DND-41 (cell line): ENCODE results near the gene C6orf15.

Source experiments
- ATAC-seq: fragments of 200-7000 bp; cut with Tn5 transposase; 3 replicates; pipeline ENCODE4 v1.9.1; 2021; ENCODE audit warnings: low read depth; ENCODE audit not compliant: insufficient read depth
- DNase-seq: peaks from one replicate; pipeline ENCODE4 v3.0.0-alpha.2; 2020
- H2AFZ ChIP-seq: 2 replicates; pipeline ENCODE4 v1.6.0; 2012; ENCODE audit warnings: low read depth, low read length
- H3K27ac ChIP-seq: 2 replicates; pipeline ENCODE4 v1.5.1; 2012; ENCODE audit warnings: low read length, inconsistent platforms
- H3K27me3 ChIP-seq: fragments of 200-600 bp; sonication (generic); 2 replicates; pipeline ENCODE4 v1.6.0; 2012; ENCODE audit warnings: low read length, mild to moderate bottlenecking, inconsistent platforms; ENCODE audit not compliant: insufficient read depth, poor library complexity
- H3K36me3 ChIP-seq: 2 replicates; pipeline ENCODE4 v1.5.1; 2012; ENCODE audit warnings: low read length, inconsistent platforms; ENCODE audit not compliant: insufficient read depth
- H3K4me1 ChIP-seq: 2 replicates; pipeline ENCODE4 v1.5.1; 2012; ENCODE audit warnings: mild to moderate bottlenecking, low read length; ENCODE audit not compliant: insufficient read depth
- H3K4me2 ChIP-seq: 2 replicates; pipeline ENCODE4 v1.6.0; 2012; ENCODE audit warnings: mild to moderate bottlenecking, moderate library complexity, low read length, inconsistent platforms; ENCODE audit not compliant: insufficient read depth
- H3K4me3 ChIP-seq, 2 experiments: fragments of 200-600 bp in 1 of 2; shearing (Covaris generic) in 1 of 2; 2 replicates each; pipeline ENCODE4 v1.5.1; 2012 to 2016; ENCODE audit warnings: inconsistent platforms in 2 of 2, low read length in 2 of 2, mild to moderate bottlenecking in 2 of 2, low read depth in 1 of 2, moderate library complexity in 1 of 2
- H3K79me2 ChIP-seq: 2 replicates; pipeline ENCODE4 v1.6.0; 2012; ENCODE audit warnings: low read length, inconsistent platforms; ENCODE audit not compliant: insufficient read depth
- H3K9ac ChIP-seq: 2 replicates; pipeline ENCODE4 v1.6.0; 2012; ENCODE audit warnings: low read depth, mild to moderate bottlenecking, inconsistent platforms, low read length, moderate library complexity
- H3K9me3 ChIP-seq: 2 replicates; pipeline ENCODE4 v1.5.1; 2012; ENCODE audit warnings: low read length, moderate library complexity, mild to moderate bottlenecking, inconsistent platforms; ENCODE audit not compliant: insufficient read depth, severe bottlenecking
- H4K20me1 ChIP-seq: 2 replicates; pipeline ENCODE4 v1.6.0; 2012; ENCODE audit warnings: low read length; ENCODE audit not compliant: insufficient read depth
- EZH2 ChIP-seq: IDR thresholded peaks from 3 replicates; pipeline ENCODE4 v1.6.1; 2012; ENCODE audit warnings: borderline replicate concordance, low read depth, mild to moderate bottlenecking, moderate library complexity, low read length, inconsistent platforms; ENCODE audit not compliant: severe bottlenecking
- TF ChIP-seq, protein P1 (sequence below): IDR thresholded peaks from 2 replicates; pipeline ENCODE4 v1.5.1; 2012; ENCODE audit warnings: borderline replicate concordance, low read length, moderate library complexity, mild to moderate bottlenecking; ENCODE audit not compliant: poor library complexity, severe bottlenecking; ENCODE audit errors: extremely low read depth

C6orf15 gene

DNA sequence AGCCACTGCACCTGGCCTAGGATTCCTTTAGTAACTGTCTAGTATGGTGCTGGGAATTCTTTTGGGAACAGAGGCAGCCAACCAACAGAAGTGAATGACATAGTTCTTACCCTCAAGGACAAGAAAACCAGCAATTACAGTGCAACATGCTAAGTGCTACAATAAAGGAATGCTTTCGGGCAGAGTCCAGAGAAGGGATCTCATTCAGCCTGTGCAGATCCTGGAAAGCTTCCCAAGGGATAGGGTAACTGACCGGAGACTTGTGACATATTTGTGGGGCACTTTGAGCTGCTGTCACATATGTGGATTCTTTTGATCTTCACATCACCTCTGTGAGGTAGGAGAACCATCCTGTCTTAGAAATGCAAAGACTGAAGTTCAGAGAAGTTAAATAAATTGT, 46.8 kb downstream of the C6orf15 start:
- no peak for ATAC-seq
- Histone ChIP-seq H4K20me1 (no peaks in the 10 kb centered on the region), H3K4me1 (no peaks in the 10 kb centered on the region), H3K27me3 (peaks cover 12% of the 10 kb centered on the region), H3K4me3 (no peak overlapping the region), H3K79me2 (no peaks in the 10 kb centered on the region), H3K36me3 (no peaks in the 10 kb centered on the region), H3K4me2 (no peak overlapping the region), H2AFZ (no peak overlapping the region), H3K9me3 (no peaks in the 10 kb centered on the region), H3K27ac (no peak overlapping the region), H3K9ac (no peak overlapping the region)
- TF ChIP-seq, protein P1, sequence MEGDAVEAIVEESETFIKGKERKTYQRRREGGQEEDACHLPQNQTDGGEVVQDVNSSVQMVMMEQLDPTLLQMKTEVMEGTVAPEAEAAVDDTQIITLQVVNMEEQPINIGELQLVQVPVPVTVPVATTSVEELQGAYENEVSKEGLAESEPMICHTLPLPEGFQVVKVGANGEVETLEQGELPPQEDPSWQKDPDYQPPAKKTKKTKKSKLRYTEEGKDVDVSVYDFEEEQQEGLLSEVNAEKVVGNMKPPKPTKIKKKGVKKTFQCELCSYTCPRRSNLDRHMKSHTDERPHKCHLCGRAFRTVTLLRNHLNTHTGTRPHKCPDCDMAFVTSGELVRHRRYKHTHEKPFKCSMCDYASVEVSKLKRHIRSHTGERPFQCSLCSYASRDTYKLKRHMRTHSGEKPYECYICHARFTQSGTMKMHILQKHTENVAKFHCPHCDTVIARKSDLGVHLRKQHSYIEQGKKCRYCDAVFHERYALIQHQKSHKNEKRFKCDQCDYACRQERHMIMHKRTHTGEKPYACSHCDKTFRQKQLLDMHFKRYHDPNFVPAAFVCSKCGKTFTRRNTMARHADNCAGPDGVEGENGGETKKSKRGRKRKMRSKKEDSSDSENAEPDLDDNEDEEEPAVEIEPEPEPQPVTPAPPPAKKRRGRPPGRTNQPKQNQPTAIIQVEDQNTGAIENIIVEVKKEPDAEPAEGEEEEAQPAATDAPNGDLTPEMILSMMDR = no peak
- TF ChIP-seq EZH2 = no peak
- DNase-seq = no peak

DNA sequence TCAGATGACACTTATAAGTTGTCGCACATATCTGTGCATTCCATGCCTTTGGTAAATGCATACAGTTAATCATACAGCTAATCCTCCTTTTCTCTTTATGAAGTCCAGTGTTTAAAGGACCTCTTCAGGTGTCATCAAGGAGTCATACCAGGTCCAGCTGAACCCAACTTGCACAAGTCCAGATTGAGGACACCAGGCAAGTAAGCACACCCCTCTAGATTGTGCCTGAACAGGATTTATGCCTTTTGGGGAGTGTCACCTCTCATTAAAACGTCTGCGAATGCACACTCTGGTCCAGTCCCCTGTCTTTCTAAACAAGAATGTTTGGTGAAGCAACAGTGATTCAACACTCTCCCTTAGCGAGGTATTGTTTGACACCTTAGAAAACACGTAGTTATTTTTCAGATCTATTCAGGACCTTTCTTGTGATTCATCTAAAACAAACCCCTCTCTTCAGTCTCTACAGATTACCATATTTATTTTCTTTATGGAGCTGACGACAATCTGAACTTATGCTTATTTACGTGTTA, 48.4 kb downstream of the C6orf15 start:
- Histone ChIP-seq H3K79me2 (no peaks in the 10 kb centered on the region), H3K27ac (no peak overlapping the region), H3K4me2 (no peak overlapping the region), H3K27me3 (peaks cover 12% of the 10 kb centered on the region), H2AFZ (no peak overlapping the region), H3K36me3 (no peaks in the 10 kb centered on the region), H3K4me1 (no peaks in the 10 kb centered on the region), H3K4me3 (no peak overlapping the region), H4K20me1 (no peaks in the 10 kb centered on the region), H3K9me3 (no peaks in the 10 kb centered on the region), H3K9ac (no peak overlapping the region)
- TF ChIP-seq, protein P1 = no peak
- TF ChIP-seq EZH2 = no peak
- DNase-seq (no peak), ATAC-seq (no peak)
